Measurements from ENCODE around the gene CUX1. TPM values are rescaled to one million over a fixed set of nuclear protein-coding genes. Genes with fewer than 3 reads are reported as not detected.
"Not testable (repeated sequence)": the region's sequence is repeated elsewhere in the genome, so short reads cannot be mapped to it uniquely, and the experiment has no call there.

The CUX1 gene
- polyA plus RNA-seq, 1 experiment: 29.7 TPM

DNA sequence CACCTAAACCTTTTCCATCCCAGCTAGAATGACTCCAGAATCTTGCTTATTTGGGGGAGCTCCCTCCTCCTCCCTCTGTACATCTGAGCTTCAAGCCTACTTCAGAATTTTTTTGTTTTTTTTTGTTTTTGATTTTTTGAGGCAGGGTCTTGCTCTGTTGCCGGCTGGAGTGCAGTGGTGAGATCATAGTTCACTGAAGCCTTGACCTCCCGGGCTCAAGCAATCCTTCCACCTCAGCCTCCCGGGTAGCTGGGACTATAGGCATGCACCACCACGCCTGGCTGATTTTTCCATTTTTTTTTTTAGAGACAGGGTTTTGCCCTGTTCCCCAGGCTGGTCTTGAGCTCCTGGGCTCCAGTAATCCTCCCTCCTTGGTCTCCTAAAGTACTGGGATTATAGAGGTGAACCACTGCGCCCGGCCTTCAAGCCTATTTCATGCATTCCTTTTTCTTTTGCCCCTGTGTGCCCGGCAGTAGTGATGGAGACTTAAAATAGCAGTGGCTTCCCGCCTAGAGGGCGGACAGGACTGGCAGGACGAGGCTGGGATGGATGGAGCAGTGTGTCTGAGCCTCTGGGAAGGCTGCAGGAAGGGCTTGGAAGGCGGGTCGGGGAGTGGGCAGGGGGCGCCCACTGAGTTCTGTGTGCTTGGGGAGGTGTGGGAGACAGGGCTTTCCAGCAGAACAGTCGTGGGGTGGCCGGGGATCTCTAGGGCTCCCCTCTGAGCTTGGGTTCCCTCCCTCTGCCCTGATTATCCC is 8.8 kb downstream of the CUX1 start:
- no peak for TF ChIP-seq CTCF (IDR thresholded peaks at IDR 0.05; ENCODE audit: low read depth, low read length)
- POLR2A ChIA-PET: interaction anchor here (1.1 kb wide), 1 partner anchor 186 kb away, joined by 3 read pairs; no protein-coding TSS in a partner anchor
- H3K4me3 ChIP-seq (ENCODE audit: low read depth, low read length): no peak overlapping the region
- CTCF ChIA-PET: interaction anchor here (0.6 kb wide), 2 partner anchors 16 to 409 kb away, joined by 3 read pairs; no protein-coding TSS in a partner anchor
- no peaks in the 10 kb centered on the region for H3K27me3 ChIP-seq (ENCODE audit: control insufficient read depth, insufficient read depth, low read length)
- no peak overlapping the region for H3K27ac ChIP-seq (ENCODE audit: low read depth, low read length)
- H3K9me3 ChIP-seq (ENCODE audit: control insufficient read depth, insufficient read depth, low read length): no peaks in the 10 kb centered on the region; the same call in 1 of the 2 replicates
- no peak for DNase-seq (ENCODE audit: low read depth, low spot score)

GRCh38 chr7:101828301-101829020 is 11.0 kb downstream of the CUX1 start:
- H3K4me3 ChIP-seq (ENCODE audit: low read depth, low read length): no peak overlapping the region
- CTCF ChIA-PET: no interaction called here
- no peaks in the 10 kb centered on the region; the same call in 1 of the 2 replicates for H3K9me3 ChIP-seq (ENCODE audit: control insufficient read depth, insufficient read depth, low read length)
- no peak overlapping the region for H3K27ac ChIP-seq (ENCODE audit: low read depth, low read length)
- no peak for DNase-seq (ENCODE audit: low read depth, low spot score)
- POLR2A ChIA-PET: no interaction called here
- no peak for TF ChIP-seq CTCF (IDR thresholded peaks at IDR 0.05; ENCODE audit: low read depth, low read length)
- H3K27me3 ChIP-seq (ENCODE audit: control insufficient read depth, insufficient read depth, low read length): no peaks in the 10 kb centered on the region

- DNase-seq (ENCODE audit: low read depth, low spot score): no peak
- TF ChIP-seq CTCF (IDR thresholded peaks at IDR 0.05; ENCODE audit: low read depth, low read length): no peak
- Histone ChIP-seq H3K9me3 (ENCODE audit: control insufficient read depth, insufficient read depth, low read length) (no peaks in the 10 kb centered on the region; the same call in 1 of the 2 replicates), H3K4me3 (ENCODE audit: low read depth, low read length) (no peak overlapping the region), H3K27me3 (ENCODE audit: control insufficient read depth, insufficient read depth, low read length) (no peaks in the 10 kb centered on the region), H3K27ac (ENCODE audit: low read depth, low read length) (no peak overlapping the region)
- POLR2A ChIA-PET: no interaction called here
- CTCF ChIA-PET: no interaction called here
Measured at GRCh38 chr7:101829374-101829773, 11.9 kb downstream of the CUX1 start.

DNA sequence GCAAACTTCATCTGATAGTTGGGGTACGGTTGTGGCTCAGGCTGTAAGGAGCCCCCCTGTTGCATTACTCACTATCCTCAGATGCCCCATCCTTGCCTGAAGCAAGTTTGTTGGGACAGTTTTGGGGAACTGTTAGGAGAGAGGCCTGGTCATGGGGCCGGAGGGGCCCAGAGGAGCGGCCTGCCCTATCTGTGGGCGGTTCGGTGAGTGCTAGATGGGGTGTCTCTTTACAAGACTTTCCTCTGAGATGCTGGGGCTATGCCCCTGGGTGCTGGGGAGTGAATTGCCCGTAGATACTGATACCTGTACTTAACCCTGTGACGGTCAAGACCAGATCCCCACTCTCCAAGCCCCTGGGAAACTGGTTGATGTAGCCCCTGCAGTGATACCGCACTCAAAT is 12.4 kb downstream of the CUX1 start:
- CTCF ChIA-PET: no interaction called here
- Histone ChIP-seq H3K27me3 (ENCODE audit: control insufficient read depth, insufficient read depth, low read length) (no peaks in the 10 kb centered on the region), H3K4me3 (ENCODE audit: low read depth, low read length) (no peak overlapping the region), H3K27ac (ENCODE audit: low read depth, low read length) (no peak overlapping the region), H3K9me3 (ENCODE audit: control insufficient read depth, insufficient read depth, low read length) (no peaks in the 10 kb centered on the region; the same call in 1 of the 2 replicates)
- POLR2A ChIA-PET: no interaction called here
- no peak for TF ChIP-seq CTCF (IDR thresholded peaks at IDR 0.05; ENCODE audit: low read depth, low read length)
- no peak for DNase-seq (ENCODE audit: low read depth, low spot score)

- H3K27ac ChIP-seq (ENCODE audit: low read depth, low read length); H3K9me3 ChIP-seq (ENCODE audit: control insufficient read depth, insufficient read depth, low read length); DNase-seq (ENCODE audit: low read depth, low spot score); POLR2A ChIA-PET; H3K4me3 ChIP-seq (ENCODE audit: low read depth, low read length); H3K27me3 ChIP-seq (ENCODE audit: control insufficient read depth, insufficient read depth, low read length); CTCF ChIA-PET: not testable (repeated sequence)
Measured at GRCh38 chr7:101831396-101831795, 14.0 kb downstream of the CUX1 start.

Measured in AG04450 (cell line).